ENCODE data around the gene NAXE.
"Not testable (repeated sequence)": the region's sequence is repeated elsewhere in the genome, so short reads cannot be mapped to it uniquely, and the experiment has no call there.

The NAXE gene

GRCh38 chr1:156601122-156601830, 9.7 kb downstream of the NAXE start, which contains the start of gene GPATCH4:
Gene GPATCH4, minus strand, starts transcription at chr1:156601479.
- Histone ChIP-seq H3K4me1 (ENCODE audit: control insufficient read depth, insufficient read depth, low read length) (peaks cover 4% of the 10 kb centered on the region), H3K27me3 (ENCODE audit: control insufficient read depth, insufficient read depth, low read length, poor library complexity, severe bottlenecking) (no peaks in the 10 kb centered on the region), H3K36me3 (ENCODE audit: control insufficient read depth, insufficient read depth, low read length) (peaks cover 16% of the 10 kb centered on the region), H3K27ac (ENCODE audit: insufficient read depth, low read depth, low read length, poor library complexity, severe bottlenecking) (peak within 1 kb of the TSS; percentile 68), H3K9me3 (ENCODE audit: control insufficient read depth, low read length) (no peaks in the 10 kb centered on the region), H3K4me3 (ENCODE audit: insufficient read depth, low read depth, low read length) (peak within 1 kb of the TSS; percentile 95)
- 1% methylated on average over 35 of the region's 35 CpGs for WGBS, 2 experiments

DNA sequence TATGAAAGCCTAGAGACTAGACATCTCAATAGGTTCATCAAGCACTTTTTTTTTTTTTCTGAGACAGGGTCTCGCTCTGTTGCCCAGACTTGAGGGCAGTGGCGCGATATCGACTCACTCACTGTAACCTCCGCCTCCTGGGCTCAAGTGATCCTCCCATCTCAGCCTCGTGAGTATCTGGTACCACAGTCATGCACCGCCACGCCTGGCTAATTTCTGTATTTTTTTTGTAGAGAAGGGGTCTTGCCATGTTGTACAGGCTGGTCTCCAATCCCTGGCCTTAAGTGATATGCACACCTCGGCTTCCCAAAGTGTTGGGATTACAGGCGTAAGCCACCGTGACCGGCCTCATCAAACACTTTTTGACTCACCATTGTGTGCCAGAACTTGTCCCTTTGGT, 10.3 kb downstream of the NAXE start:
- Histone ChIP-seq H3K36me3 (ENCODE audit: control insufficient read depth, insufficient read depth, low read length) (peaks cover 10% of the 10 kb centered on the region), H3K4me3 (ENCODE audit: insufficient read depth, low read depth, low read length) (peak overlapping the region; percentile 95), H3K4me1 (ENCODE audit: control insufficient read depth, insufficient read depth, low read length) (peaks cover 4% of the 10 kb centered on the region), H3K27me3 (ENCODE audit: control insufficient read depth, insufficient read depth, low read length, poor library complexity, severe bottlenecking) (no peaks in the 10 kb centered on the region), H3K27ac (ENCODE audit: insufficient read depth, low read depth, low read length, poor library complexity, severe bottlenecking) (no peak overlapping the region), H3K9me3 (ENCODE audit: control insufficient read depth, low read length) (no peaks in the 10 kb centered on the region)
- WGBS, 2 experiments: 86 to 89% methylated on average over 12 of the region's 12 CpGs

- Histone ChIP-seq H3K4me1 (ENCODE audit: control insufficient read depth, insufficient read depth, low read length) (peaks cover 4% of the 10 kb centered on the region), H3K4me3 (ENCODE audit: insufficient read depth, low read depth, low read length) (no peak overlapping the region), H3K27me3 (ENCODE audit: control insufficient read depth, insufficient read depth, low read length, poor library complexity, severe bottlenecking) (no peaks in the 10 kb centered on the region), H3K36me3 (ENCODE audit: control insufficient read depth, insufficient read depth, low read length) (peaks cover 4% of the 10 kb centered on the region), H3K27ac (ENCODE audit: insufficient read depth, low read depth, low read length, poor library complexity, severe bottlenecking) (no peak overlapping the region), H3K9me3 (ENCODE audit: control insufficient read depth, low read length) (no peaks in the 10 kb centered on the region)
- WGBS, 2 experiments: 41 to 42% methylated on average over 10 of the region's 10 CpGs
These were observed 11.0 kb downstream of the NAXE start for GRCh38 chr1:156602557-156602993.

DNA sequence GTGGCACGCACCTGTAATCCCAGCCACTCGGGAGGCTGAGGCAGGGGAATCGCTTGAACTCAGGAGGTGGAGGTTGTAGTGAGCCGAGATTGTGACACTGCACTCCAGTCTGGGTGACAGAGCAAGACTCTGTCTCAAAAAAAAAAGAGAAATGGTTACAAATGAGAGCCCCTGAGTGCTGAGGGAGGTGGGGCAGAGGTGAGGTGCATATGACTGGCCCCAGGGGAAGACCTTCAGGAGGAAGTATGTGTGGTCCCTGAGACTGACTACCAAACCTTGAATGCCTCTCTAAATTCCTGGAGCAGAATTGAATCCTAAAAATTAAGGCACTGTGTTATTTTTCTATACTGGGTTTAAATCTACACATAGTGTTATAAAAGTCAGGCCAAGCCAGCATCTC, 15.8 kb downstream of the NAXE start:
- 93 to 95% methylated on average over 4 of the region's 4 CpGs for WGBS, 2 experiments
- H3K27ac ChIP-seq (ENCODE audit: insufficient read depth, low read depth, low read length, poor library complexity, severe bottlenecking); H3K9me3 ChIP-seq (ENCODE audit: control insufficient read depth, low read length): not testable (repeated sequence)

GRCh38 chr1:156608036-156608674, 16.6 kb downstream of the NAXE start:
- 37 to 40% methylated on average over 7 of the region's 7 CpGs for whole genome bisulfite sequencing, 2 experiments
- Histone ChIP-seq H3K4me1 (ENCODE audit: control insufficient read depth, insufficient read depth, low read length) (no peaks in the 10 kb centered on the region), H3K27me3 (ENCODE audit: control insufficient read depth, insufficient read depth, low read length, poor library complexity, severe bottlenecking) (peaks cover 8% of the 10 kb centered on the region), H3K9me3 (ENCODE audit: control insufficient read depth, low read length) (no peaks in the 10 kb centered on the region), H3K36me3 (ENCODE audit: control insufficient read depth, insufficient read depth, low read length) (no peaks in the 10 kb centered on the region), H3K4me3 (ENCODE audit: insufficient read depth, low read depth, low read length) (no peak overlapping the region), H3K27ac (ENCODE audit: insufficient read depth, low read depth, low read length, poor library complexity, severe bottlenecking) (no peak overlapping the region)

More for the DNA sequence above, 15.8 kb downstream of the NAXE start:
- H3K27me3 ChIP-seq (ENCODE audit: control insufficient read depth, insufficient read depth, low read length, poor library complexity, severe bottlenecking); H3K4me1 ChIP-seq (ENCODE audit: control insufficient read depth, insufficient read depth, low read length); H3K4me3 ChIP-seq (ENCODE audit: insufficient read depth, low read depth, low read length); H3K36me3 ChIP-seq (ENCODE audit: control insufficient read depth, insufficient read depth, low read length): not testable (repeated sequence)

GRCh38 chr1:156608981-156609380, 17.4 kb downstream of the NAXE start:
- Histone ChIP-seq H3K36me3 (ENCODE audit: control insufficient read depth, insufficient read depth, low read length) (no peaks in the 10 kb centered on the region), H3K4me1 (ENCODE audit: control insufficient read depth, insufficient read depth, low read length) (no peaks in the 10 kb centered on the region), H3K4me3 (ENCODE audit: insufficient read depth, low read depth, low read length) (no peak overlapping the region), H3K9me3 (ENCODE audit: control insufficient read depth, low read length) (no peaks in the 10 kb centered on the region), H3K27ac (ENCODE audit: insufficient read depth, low read depth, low read length, poor library complexity, severe bottlenecking) (no peak overlapping the region), H3K27me3 (ENCODE audit: control insufficient read depth, insufficient read depth, low read length, poor library complexity, severe bottlenecking) (peaks cover 8% of the 10 kb centered on the region)
- 51 to 53% methylated on average over 6 of the region's 6 CpGs for whole genome bisulfite sequencing, 2 experiments

DNA sequence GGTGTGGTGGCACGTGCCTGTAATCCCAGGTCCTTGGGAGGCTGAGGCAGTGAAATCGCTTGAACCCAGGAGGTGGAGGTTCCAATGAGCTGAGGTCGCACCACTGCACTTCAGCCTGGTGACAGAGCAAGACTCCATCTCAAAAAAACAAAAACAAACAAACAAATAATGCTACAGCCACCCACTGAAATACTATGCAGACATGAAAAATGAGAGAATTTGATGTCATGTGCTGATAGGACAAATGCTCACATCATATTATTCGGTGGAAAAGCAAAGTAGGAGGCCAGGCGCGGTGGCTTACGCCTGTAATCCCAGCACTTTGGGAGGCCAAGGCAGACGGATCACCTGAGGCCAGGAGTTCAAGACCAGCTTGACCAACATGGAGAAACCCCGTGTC, 18.5 kb downstream of the NAXE start:
- H3K4me1 ChIP-seq (ENCODE audit: control insufficient read depth, insufficient read depth, low read length); H3K36me3 ChIP-seq (ENCODE audit: control insufficient read depth, insufficient read depth, low read length); H3K4me3 ChIP-seq (ENCODE audit: insufficient read depth, low read depth, low read length); H3K27me3 ChIP-seq (ENCODE audit: control insufficient read depth, insufficient read depth, low read length, poor library complexity, severe bottlenecking); H3K27ac ChIP-seq (ENCODE audit: insufficient read depth, low read depth, low read length, poor library complexity, severe bottlenecking); H3K9me3 ChIP-seq (ENCODE audit: control insufficient read depth, low read length): not testable (repeated sequence)
- 91 to 93% methylated on average over 9 of the region's 9 CpGs for WGBS, 2 experiments

- no peaks in the 10 kb centered on the region for H3K36me3 ChIP-seq (ENCODE audit: control insufficient read depth, insufficient read depth, low read length)
- no peaks in the 10 kb centered on the region for H3K9me3 ChIP-seq (ENCODE audit: control insufficient read depth, low read length)
- no peak overlapping the region for H3K27ac ChIP-seq (ENCODE audit: insufficient read depth, low read depth, low read length, poor library complexity, severe bottlenecking)
- H3K4me1 ChIP-seq (ENCODE audit: control insufficient read depth, insufficient read depth, low read length): no peaks in the 10 kb centered on the region
- WGBS, 2 experiments: 56 to 75% methylated on average over 2 to 3 of the region's 3 CpGs
- H3K4me3 ChIP-seq (ENCODE audit: insufficient read depth, low read depth, low read length): no peak overlapping the region
- H3K27me3 ChIP-seq (ENCODE audit: control insufficient read depth, insufficient read depth, low read length, poor library complexity, severe bottlenecking): peaks cover 12% of the 10 kb centered on the region
These were observed 21.1 kb downstream of the NAXE start for GRCh38 chr1:156612666-156613065.

DNA sequence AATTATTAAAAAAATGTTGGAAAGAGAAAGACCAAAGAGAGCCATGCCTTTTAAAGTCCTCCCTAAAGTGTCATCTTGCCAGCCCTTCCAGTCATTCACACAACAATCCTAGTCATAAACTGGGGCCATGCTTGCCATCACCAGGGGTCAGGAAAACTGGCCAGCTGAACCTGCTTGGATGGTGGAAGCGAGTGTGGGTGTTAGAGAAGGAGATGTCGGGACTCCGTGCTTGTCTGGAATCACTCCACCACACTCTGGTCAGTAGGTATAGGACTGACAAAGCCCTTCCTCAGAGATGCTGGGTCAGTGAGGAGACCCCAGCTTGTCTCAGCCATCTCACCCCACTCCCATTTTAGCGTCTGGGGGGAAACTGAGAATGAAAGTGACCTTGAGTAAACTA, 24.4 kb downstream of the NAXE start:
- no peaks in the 10 kb centered on the region for H3K36me3 ChIP-seq (ENCODE audit: control insufficient read depth, insufficient read depth, low read length)
- no peak overlapping the region for H3K27ac ChIP-seq (ENCODE audit: insufficient read depth, low read depth, low read length, poor library complexity, severe bottlenecking)
- H3K4me3 ChIP-seq (ENCODE audit: insufficient read depth, low read depth, low read length): no peak overlapping the region
- H3K4me1 ChIP-seq (ENCODE audit: control insufficient read depth, insufficient read depth, low read length): no peaks in the 10 kb centered on the region
- peaks cover 27% of the 10 kb centered on the region for H3K27me3 ChIP-seq (ENCODE audit: control insufficient read depth, insufficient read depth, low read length, poor library complexity, severe bottlenecking)
- WGBS, 2 experiments: 75 to 79% methylated on average over 4 of the region's 4 CpGs
- no peaks in the 10 kb centered on the region for H3K9me3 ChIP-seq (ENCODE audit: control insufficient read depth, low read length)

DNA sequence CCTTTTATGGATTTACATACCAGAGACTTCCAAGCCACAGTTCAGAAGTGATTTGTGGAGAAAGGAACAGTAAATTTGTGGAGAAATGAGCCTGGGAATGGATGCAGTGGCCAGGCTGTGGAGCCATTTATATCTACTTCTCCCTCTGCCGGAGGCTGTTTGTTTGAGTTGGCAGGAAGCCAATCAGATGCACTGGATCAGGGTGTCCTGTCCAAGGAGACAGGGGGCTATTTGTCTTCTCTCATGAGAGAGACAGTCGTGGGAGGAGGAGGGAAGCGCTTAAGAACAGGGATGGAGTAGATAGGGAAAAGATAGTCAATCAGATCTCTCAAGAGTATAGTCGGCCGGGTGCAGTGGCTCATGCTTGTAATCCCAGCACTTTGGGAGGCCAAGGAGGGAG, 24.9 kb downstream of the NAXE start:
- H3K9me3 ChIP-seq (ENCODE audit: control insufficient read depth, low read length): no peaks in the 10 kb centered on the region
- no peaks in the 10 kb centered on the region for H3K4me1 ChIP-seq (ENCODE audit: control insufficient read depth, insufficient read depth, low read length)
- H3K27me3 ChIP-seq (ENCODE audit: control insufficient read depth, insufficient read depth, low read length, poor library complexity, severe bottlenecking): peaks cover 32% of the 10 kb centered on the region
- H3K36me3 ChIP-seq (ENCODE audit: control insufficient read depth, insufficient read depth, low read length): no peaks in the 10 kb centered on the region
- no peak overlapping the region for H3K27ac ChIP-seq (ENCODE audit: insufficient read depth, low read depth, low read length, poor library complexity, severe bottlenecking)
- H3K4me3 ChIP-seq (ENCODE audit: insufficient read depth, low read depth, low read length): no peak overlapping the region
- 71 to 73% methylated on average over 5 of the region's 5 CpGs for WGBS, 2 experiments

Data from ectodermal cell (in vitro differentiated cells).